GM18505 (cell line): Measurements from ENCODE around the gene TBR1.

ENCODE experiments used
- ATAC-seq: cut with Tn5 transposase; IDR thresholded peaks from one replicate; pipeline ENCODE4 v1.9.1; 2021; ENCODE audit not compliant: unreplicated experiment
- POLR2A ChIP-seq: IDR thresholded peaks from 4 replicates; pipeline ENCODE4 v1.6.1; 2011; ENCODE audit warnings: borderline replicate concordance; ENCODE audit not compliant: insufficient read depth, insufficient read length; ENCODE audit errors: extremely low read depth

Gene TBR1

GRCh38 chr2:161415987-161416707, at the start of gene TBR1:
TBR1 (plus strand) TSS chr2:161416297; CDS start chr2:161416411, 114 bp downstream.
- TF ChIP-seq POLR2A: no peak
- ATAC-seq: no peak

DNA sequence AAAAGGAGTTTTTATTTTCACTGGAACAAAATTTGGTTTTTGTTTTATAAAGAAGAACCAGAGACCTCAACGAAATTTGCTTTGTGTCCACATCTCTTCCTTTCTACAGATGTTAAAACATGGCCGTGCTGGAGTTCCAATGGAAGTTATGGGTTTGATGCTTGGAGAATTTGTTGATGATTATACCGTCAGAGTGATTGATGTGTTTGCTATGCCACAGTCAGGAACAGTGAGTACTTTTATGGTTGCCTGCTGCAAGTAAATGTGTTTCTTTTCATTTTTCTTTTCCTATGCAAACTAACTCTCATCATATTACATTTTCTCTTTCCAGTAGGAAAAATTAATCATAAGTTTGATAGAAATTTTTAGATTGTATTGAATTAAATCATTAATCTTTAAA, 48.4 kb upstream of the TBR1 start:
- no peak for ATAC-seq
- TF ChIP-seq POLR2A: no peak

GRCh38 chr2:161369311-161369710, 46.8 kb upstream of the TBR1 start:
- ATAC-seq: no peak
- TF ChIP-seq POLR2A: no peak

DNA sequence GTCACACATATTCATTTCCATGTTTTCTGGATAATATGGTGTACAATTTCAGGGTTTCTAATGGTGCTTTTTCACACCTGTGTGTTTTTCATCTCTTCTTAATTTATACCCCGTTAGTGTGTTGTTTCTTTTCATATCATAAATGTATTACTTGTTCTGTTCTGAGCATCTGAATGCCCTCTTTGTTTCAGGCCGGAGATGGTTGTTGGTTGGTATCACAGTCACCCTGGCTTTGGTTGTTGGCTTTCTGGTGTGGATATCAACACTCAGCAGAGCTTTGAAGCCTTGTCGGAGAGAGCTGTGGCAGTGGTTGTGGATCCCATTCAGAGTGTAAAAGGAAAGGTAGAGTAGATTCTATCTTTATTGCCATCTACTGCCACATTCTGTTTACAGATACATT, 45.1 kb upstream of the TBR1 start:
- no peak for ATAC-seq
- no peak for TF ChIP-seq POLR2A

GRCh38 chr2:161371869-161372268, 44.2 kb upstream of the TBR1 start:
- no peak for ATAC-seq
- TF ChIP-seq POLR2A: no peak

GRCh38 chr2:161373942-161374341, 42.2 kb upstream of the TBR1 start:
- ATAC-seq: no peak

GRCh38 chr2:161374446-161374845, 41.7 kb upstream of the TBR1 start:
- TF ChIP-seq POLR2A: no peak
- no peak for ATAC-seq

More at GRCh38 chr2:161373942-161374341, 42.2 kb upstream of the TBR1 start:
- no peak for TF ChIP-seq POLR2A

- no peak for TF ChIP-seq POLR2A
- ATAC-seq: no peak
Measured at GRCh38 chr2:161379740-161380139, 36.4 kb upstream of the TBR1 start.

GRCh38 chr2:161381546-161381945, 34.6 kb upstream of the TBR1 start:
- TF ChIP-seq POLR2A: no peak
- no peak for ATAC-seq

DNA sequence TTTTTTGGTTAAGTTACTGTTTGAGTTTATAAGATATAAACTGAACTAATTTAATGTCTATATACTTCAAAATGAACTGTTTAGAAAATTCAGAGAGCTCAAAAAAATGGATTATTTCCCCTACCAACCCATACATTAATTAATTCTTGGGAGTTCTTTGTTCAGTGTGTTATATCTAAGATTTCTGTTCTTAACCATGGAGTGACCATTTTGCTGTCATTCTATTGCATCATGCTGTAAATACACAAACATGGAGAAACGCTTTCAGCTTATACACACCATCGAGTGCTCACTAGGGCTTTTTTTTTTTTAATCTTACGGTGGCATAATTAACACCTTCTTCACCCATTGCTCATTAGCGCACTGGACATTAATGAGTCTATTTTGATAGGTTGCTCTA, 33.4 kb upstream of the TBR1 start:
- ATAC-seq: no peak
- no peak for TF ChIP-seq POLR2A

DNA sequence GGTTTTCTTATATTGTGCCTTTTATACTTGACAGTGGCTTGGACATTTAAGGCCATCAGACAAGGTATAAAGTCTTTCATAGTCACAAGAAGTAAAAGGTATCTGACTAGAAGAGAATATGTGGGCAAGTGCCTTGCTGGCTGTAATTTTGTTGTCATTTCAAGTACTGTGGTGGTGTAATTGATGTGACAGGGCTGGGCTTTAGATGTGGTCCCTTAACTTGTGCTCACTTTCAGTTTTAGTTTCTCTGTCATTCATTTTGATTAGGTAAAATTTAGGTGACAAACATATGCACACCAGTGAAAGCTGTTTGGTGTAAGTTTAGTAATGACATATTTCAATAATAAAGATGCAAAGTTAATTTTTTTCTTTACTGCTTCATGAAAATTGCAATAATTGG, 31.2 kb upstream of the TBR1 start:
- TF ChIP-seq POLR2A: no peak
- peak; percentile 76 for ATAC-seq

GRCh38 chr2:161386228-161386824, 29.8 kb upstream of the TBR1 start:
- peak; percentile 40 for ATAC-seq
- TF ChIP-seq POLR2A: no peak

DNA sequence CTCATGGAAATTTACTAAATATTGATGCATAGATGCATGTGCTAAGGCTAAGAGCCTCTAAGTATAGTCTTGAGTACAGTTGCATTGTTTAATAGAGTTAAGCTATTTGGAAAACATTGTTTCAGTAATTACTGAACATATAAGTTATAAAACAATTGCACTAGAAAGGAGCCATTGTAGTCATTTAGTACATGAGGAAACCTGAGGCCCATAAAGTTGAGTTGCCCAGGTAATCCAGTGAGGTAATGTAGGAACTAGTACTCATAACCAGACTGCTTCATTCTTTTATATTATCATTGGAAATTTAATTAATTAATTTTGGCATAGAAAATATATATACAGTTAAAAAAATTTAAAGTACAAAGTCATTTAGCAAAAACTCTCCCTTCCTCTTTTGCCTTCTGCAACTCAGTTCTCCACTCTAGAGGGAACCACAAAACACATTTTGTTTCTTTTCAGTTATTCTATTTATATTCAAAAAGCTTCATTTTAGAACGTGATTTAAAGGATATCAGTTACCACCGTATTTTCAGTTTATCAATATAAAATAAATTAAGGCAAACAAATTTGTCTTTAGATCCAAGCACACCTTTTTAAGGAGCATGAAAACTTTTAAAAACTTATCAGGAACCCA, 27.8 kb upstream of the TBR1 start:
- no peak for ATAC-seq
- TF ChIP-seq POLR2A: no peak
